Measurements from ENCODE around the gene GATB. TPM values are rescaled to one million over a fixed set of nuclear protein-coding genes. Genes with fewer than 3 reads are reported as not detected.

Gene GATB
- total RNA-seq, 1 donor from 2014 or later = 17.7 TPM

- no peak overlapping the region for H3K4me3 ChIP-seq
- H3K4me1 ChIP-seq = no peaks in the 10 kb centered on the region
- TF ChIP-seq, protein P1, sequence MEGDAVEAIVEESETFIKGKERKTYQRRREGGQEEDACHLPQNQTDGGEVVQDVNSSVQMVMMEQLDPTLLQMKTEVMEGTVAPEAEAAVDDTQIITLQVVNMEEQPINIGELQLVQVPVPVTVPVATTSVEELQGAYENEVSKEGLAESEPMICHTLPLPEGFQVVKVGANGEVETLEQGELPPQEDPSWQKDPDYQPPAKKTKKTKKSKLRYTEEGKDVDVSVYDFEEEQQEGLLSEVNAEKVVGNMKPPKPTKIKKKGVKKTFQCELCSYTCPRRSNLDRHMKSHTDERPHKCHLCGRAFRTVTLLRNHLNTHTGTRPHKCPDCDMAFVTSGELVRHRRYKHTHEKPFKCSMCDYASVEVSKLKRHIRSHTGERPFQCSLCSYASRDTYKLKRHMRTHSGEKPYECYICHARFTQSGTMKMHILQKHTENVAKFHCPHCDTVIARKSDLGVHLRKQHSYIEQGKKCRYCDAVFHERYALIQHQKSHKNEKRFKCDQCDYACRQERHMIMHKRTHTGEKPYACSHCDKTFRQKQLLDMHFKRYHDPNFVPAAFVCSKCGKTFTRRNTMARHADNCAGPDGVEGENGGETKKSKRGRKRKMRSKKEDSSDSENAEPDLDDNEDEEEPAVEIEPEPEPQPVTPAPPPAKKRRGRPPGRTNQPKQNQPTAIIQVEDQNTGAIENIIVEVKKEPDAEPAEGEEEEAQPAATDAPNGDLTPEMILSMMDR (IDR thresholded peaks at IDR 0.05) = no peak
- H3K27me3 ChIP-seq = no peaks in the 10 kb centered on the region
- intact Hi-C loops (cut with DNase I) = no loop called here
- no peaks in the 10 kb centered on the region for H3K9me3 ChIP-seq
- no peak overlapping the region for H3K27ac ChIP-seq
- no peaks in the 10 kb centered on the region for H3K36me3 ChIP-seq
- ATAC-seq (no peak), DNase-seq (no peak)
Observed at GRCh38 chr4:151677193-151677592, 83.6 kb downstream of the GATB start.

- Histone ChIP-seq H3K4me1 (no peaks in the 10 kb centered on the region), H3K36me3 (no peaks in the 10 kb centered on the region), H3K9me3 (no peaks in the 10 kb centered on the region), H3K4me3 (no peak overlapping the region), H3K27me3 (no peaks in the 10 kb centered on the region), H3K27ac (no peak overlapping the region)
- no peak for ATAC-seq
- TF ChIP-seq, protein P1 (IDR thresholded peaks at IDR 0.05) = no peak
- no peak for DNase-seq
- intact Hi-C loops (cut with DNase I) = no loop called here
Observed at GRCh38 chr4:151676301-151676700, 84.5 kb downstream of the GATB start.

- no peaks in the 10 kb centered on the region for H3K27me3 ChIP-seq
- H3K9me3 ChIP-seq = no peaks in the 10 kb centered on the region
- no peaks in the 10 kb centered on the region for H3K36me3 ChIP-seq
- no peaks in the 10 kb centered on the region for H3K4me1 ChIP-seq
- intact Hi-C loops (cut with DNase I) = no loop called here
- TF ChIP-seq, protein P1 (IDR thresholded peaks at IDR 0.05) = no peak
- no peak overlapping the region for H3K27ac ChIP-seq
- H3K4me3 ChIP-seq = no peak overlapping the region
- DNase-seq (no peak), ATAC-seq (no peak)
Observed at GRCh38 chr4:151675411-151675971, 85.3 kb downstream of the GATB start.

DNA sequence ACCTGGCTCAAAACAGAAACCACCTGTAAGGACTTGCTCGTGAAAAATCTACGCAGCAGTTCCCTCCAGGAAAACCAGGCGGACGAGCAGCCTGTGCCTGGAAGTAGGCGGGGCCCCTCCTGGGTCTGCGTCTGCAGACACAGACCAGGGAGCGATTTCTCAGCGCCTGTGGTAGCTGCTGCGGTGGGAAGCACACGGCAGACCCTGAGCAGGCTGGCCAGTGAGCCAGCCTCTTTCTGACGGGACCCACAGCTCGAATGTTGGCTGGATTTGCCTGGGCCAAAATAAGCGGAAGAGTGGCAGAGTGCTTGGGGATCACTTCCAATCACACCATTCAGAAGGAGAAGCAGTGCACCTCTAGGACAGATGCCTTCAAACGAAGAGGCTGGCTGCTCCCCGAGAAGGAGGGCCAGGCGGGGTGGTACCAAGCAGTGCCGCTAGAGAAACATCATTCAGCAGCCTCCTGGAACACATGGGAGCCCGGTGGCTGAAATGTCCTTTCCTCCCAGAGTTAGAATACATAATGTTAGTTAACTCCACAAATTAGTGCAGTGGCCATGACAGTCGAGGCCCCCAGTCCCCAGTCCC is 85.9 kb downstream of the GATB start:
- peak overlapping the region; percentile 32 for H3K4me3 ChIP-seq
- no peaks in the 10 kb centered on the region for H3K27me3 ChIP-seq
- ATAC-seq = peak; percentile 80
- no peaks in the 10 kb centered on the region for H3K9me3 ChIP-seq
- H3K27ac ChIP-seq = no peak overlapping the region
- DNase-seq = peak; percentile 78
- H3K36me3 ChIP-seq = no peaks in the 10 kb centered on the region
- intact Hi-C loops (cut with DNase I) = no loop called here
- H3K4me1 ChIP-seq = no peaks in the 10 kb centered on the region
- TF ChIP-seq, protein P1 (IDR thresholded peaks at IDR 0.05) = no peak

GRCh38 chr4:151673908-151674520 is 86.8 kb downstream of the GATB start:
- H3K27ac ChIP-seq = no peak overlapping the region

More at GRCh38 chr4:151673908-151674520, 86.8 kb downstream of the GATB start:
- Histone ChIP-seq H3K36me3 (no peaks in the 10 kb centered on the region), H3K4me3 (peak overlapping the region; percentile 32), H3K27me3 (no peaks in the 10 kb centered on the region), H3K9me3 (no peaks in the 10 kb centered on the region), H3K4me1 (no peaks in the 10 kb centered on the region)
- ATAC-seq (peak; percentile 9), DNase-seq (no peak)
- intact Hi-C loops (cut with DNase I) = no loop called here
- TF ChIP-seq, protein P1 (IDR thresholded peaks at IDR 0.05) = no peak
